Panc1 (cell line): Measurements from ENCODE around the gene BTD. TPM values are rescaled to one million over a fixed set of nuclear protein-coding genes. Genes with fewer than 3 reads are reported as not detected.

ENCODE experiments used
- ATAC-seq: fragments of 200-7000 bp; cut with Tn5 transposase; 2 replicates; pipeline ENCODE4 v1.9.1; 2020; ENCODE audit warnings: mild to moderate bottlenecking, moderate library complexity
- BruUV-seq: library from RNA; stranded (reverse); fragments of 400-500 nt; replicated peaks from 2 replicates; lab custom pipeline; 2021; lab: Mats Ljungman, UMichigan
- CTCF ChIA-PET: fragments of 300-600 bp; sonication (Branson Sonifier 250); formaldehyde crosslinking; loops from one replicate; lab custom pipeline; 2022; ENCODE audit warnings: antibody characterized with exemption; lab: Charles Lee
- POLR2A ChIA-PET: fragments of 300-600 bp; sonication (Branson Sonifier 250); formaldehyde crosslinking; loops from one replicate; lab custom pipeline; 2022; ENCODE audit warnings: antibody characterized with exemption; lab: Charles Lee
- DNase-seq: peaks from one replicate; pipeline ENCODE4 v3.0.0-alpha.2; 2010; ENCODE audit warnings: low read depth, low spot score
- H3K27ac ChIP-seq: 2 replicates; pipeline ENCODE4 v1.5.1; 2011; ENCODE audit warnings: mild to moderate bottlenecking, low read length, inconsistent platforms
- H3K27me3 ChIP-seq: fragments of 200-500 bp; sonication (Bioruptor generic); 2 replicates; pipeline ENCODE4 v1.6.0; 2014; ENCODE audit warnings: low read length, inconsistent platforms; ENCODE audit not compliant: control insufficient read depth, insufficient read depth
- H3K36me3 ChIP-seq: fragments of 200-500 bp; sonication (Bioruptor generic); 2 replicates; pipeline ENCODE4 v1.5.1; 2014; ENCODE audit warnings: inconsistent platforms, mild to moderate bottlenecking, low read length, moderate library complexity; ENCODE audit not compliant: control insufficient read depth, insufficient read depth
- H3K4me1 ChIP-seq: 2 replicates; pipeline ENCODE4 v1.5.1; 2011; ENCODE audit warnings: inconsistent platforms, mild to moderate bottlenecking, low read length, moderate library complexity; ENCODE audit not compliant: control insufficient read depth, insufficient read depth
- H3K4me3 ChIP-seq, 2 experiments: 2 replicates each; pipeline ENCODE4 v1.5.1; 2011 to 2012; ENCODE audit warnings: low read depth in 2 of 2, low read length in 2 of 2, mild to moderate bottlenecking in 2 of 2, inconsistent platforms in 1 of 2, moderate library complexity in 1 of 2
- H3K9me3 ChIP-seq: fragments of 200-500 bp; sonication (Bioruptor generic); 2 replicates; pipeline ENCODE4 v1.5.1; 2014; ENCODE audit warnings: low read depth, mild to moderate bottlenecking, inconsistent platforms, low read length, moderate library complexity; ENCODE audit not compliant: control insufficient read depth, insufficient read depth
- CTCF ChIP-seq: fragments of 450-650 bp; IDR thresholded peaks from 2 replicates; pipeline ENCODE4 v1.5.1; 2017; ENCODE audit warnings: mild to moderate bottlenecking
- POLR2AphosphoS5 ChIP-seq: IDR thresholded peaks from 2 replicates; pipeline ENCODE4 v1.6.1; 2012; ENCODE audit warnings: mild to moderate bottlenecking, low read depth, low read length, moderate library complexity
- REST ChIP-seq, 2 experiments: IDR thresholded peaks; 2 replicates each; pipeline ENCODE4 v1.6.1; 2011 to 2012; ENCODE audit warnings: low read depth in 2 of 2, control low read depth in 1 of 2, low read length in 1 of 2, mild to moderate bottlenecking in 1 of 2, moderate library complexity in 1 of 2; ENCODE audit not compliant: insufficient read depth in 1 of 2
- SIN3A ChIP-seq: IDR thresholded peaks from 2 replicates; pipeline ENCODE4 v1.6.1; 2012; ENCODE audit warnings: low read depth, mild to moderate bottlenecking, low read length, moderate library complexity, borderline replicate concordance; ENCODE audit not compliant: insufficient read depth
- TCF7L2 ChIP-seq: IDR thresholded peaks from 2 replicates; pipeline ENCODE4 v1.6.1; 2011; ENCODE audit warnings: mild to moderate bottlenecking, low read depth, low read length, inconsistent platforms
- in situ Hi-C: cut with HindIII; loops from 2 replicates; pipeline ENCODE4 v1.10.0; 2016; ENCODE audit warnings: low sequenced_read_pairs, low pct_unique_long_range_greater_than_20kb
- intact Hi-C: fragments of 100-400 bp; cut with micrococcal nuclease; formaldehyde crosslinking; loops from one replicate; pipeline ENCODE4 v1.10.0; 2022; ENCODE audit not compliant: unreplicated experiment
- total RNA-seq: library from RNA; stranded (reverse); gene quantifications from one replicate; pipeline ENCODE4 v1.2.1, GENCODE V29; 2021; ENCODE audit not compliant: unreplicated experiment

The BTD gene
- total RNA-seq, 1 experiment from 2014 or later, result 22.7 TPM

GRCh38 chr3:15646851-15647511 lies 45.4 kb downstream of the BTD start:
- intact Hi-C loops, result no loop called here
- ATAC-seq (peak; percentile 85), DNase-seq (peak; percentile 75)
- Histone ChIP-seq H3K27me3 (no peaks in the 10 kb centered on the region), H3K36me3 (no peaks in the 10 kb centered on the region), H3K4me3 (peak overlapping the region in 1 of 2 experiments; percentile 26; a peak in 1 of 4 replicates), H3K27ac (peak overlapping the region; percentile 94), H3K9me3 (no peaks in the 10 kb centered on the region), H3K4me1 (peaks cover 27% of the 10 kb centered on the region)
- in situ Hi-C loops, result no loop called here
- no TSS peak for BruUV-seq
- CTCF ChIA-PET, result no interaction called here
- POLR2A ChIA-PET, result interaction anchor here (0.7 kb wide), 1 partner anchor 57 kb away, joined by 3 read pairs; no protein-coding TSS in a partner anchor
- TF ChIP-seq TCF7L2 (no peak), SIN3A (no peak), CTCF (no peak), POLR2AphosphoS5 (no peak), REST (IDR thresholded peaks at IDR 0.05; ENCODE audit: insufficient read depth in 1 of 2, low read depth in 2 of 2, low read length in 1 of 2) (no peak)

- intact Hi-C loops, result no loop called here
These were observed 46.1 kb downstream of the BTD start for GRCh38 chr3:15647611-15648167.

More at GRCh38 chr3:15647611-15648167, 46.1 kb downstream of the BTD start:
- in situ Hi-C loops, result no loop called here
- no peak for TF ChIP-seq TCF7L2
- no peak for TF ChIP-seq POLR2AphosphoS5
- TF ChIP-seq SIN3A, result no peak
- TF ChIP-seq REST (IDR thresholded peaks at IDR 0.05; ENCODE audit: insufficient read depth in 1 of 2, low read depth in 2 of 2, low read length in 1 of 2), result no peak
- no peak for TF ChIP-seq CTCF
- DNase-seq, result no peak
- no peak for ATAC-seq
- H3K4me3 ChIP-seq, result no peak overlapping the region
- H3K9me3 ChIP-seq, result no peaks in the 10 kb centered on the region
- H3K4me1 ChIP-seq, result peaks cover 27% of the 10 kb centered on the region
- H3K27me3 ChIP-seq, result no peaks in the 10 kb centered on the region
- BruUV-seq, result no TSS peak
- H3K27ac ChIP-seq, result peak overlapping the region; percentile 94
- CTCF ChIA-PET, result no interaction called here
- H3K36me3 ChIP-seq, result no peaks in the 10 kb centered on the region
- POLR2A ChIA-PET, result interaction anchor here (0.7 kb wide), 1 partner anchor 58 kb away, joined by 3 read pairs; no protein-coding TSS in a partner anchor
